Activated gamma-delta T cell treated with anti-CD3 and anti-CD28 coated beads, Interleukin-2, amount 50 U/mL, for 16 hours (primary cell): ENCODE results near the gene SRPK3.
A peak's percentile ranks its signal among the peaks of the same experiment; 100 is the strongest.

Source experiments
- DNase-seq: peaks from one replicate; pipeline ENCODE4 v3.0.0-alpha.2; 2020; ENCODE audit warnings: low read depth

The SRPK3 gene

DNA sequence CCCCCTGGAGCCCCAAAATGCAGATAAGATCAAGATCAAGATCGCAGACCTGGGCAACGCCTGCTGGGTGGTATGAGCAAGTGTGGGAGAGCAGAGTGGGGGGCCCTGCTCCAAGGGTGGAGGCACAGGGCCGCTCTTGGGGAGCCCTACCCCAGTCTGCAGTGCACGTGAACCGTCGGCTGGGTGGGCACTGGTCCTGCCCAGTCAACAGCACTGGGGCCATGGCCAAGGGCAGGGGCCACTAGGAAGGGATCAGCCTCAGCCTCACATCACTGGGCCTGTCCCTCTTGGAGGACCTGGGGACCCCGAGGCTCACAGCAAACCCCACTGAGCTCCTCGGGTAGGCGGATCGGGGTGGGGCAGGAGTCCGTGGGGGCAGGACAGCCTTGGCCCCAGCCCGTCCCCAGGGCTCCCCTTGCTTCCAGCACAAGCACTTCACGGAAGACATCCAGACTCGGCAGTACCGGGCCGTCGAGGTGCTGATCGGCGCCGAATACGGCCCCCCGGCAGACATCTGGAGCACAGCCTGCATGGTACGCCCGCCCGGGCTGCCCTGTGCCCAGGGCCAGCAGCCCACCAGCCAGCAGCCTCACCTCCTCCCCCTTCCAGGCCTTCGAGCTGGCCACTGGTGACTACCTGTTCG, 3.6 kb downstream of the SRPK3 start:
- no peak for DNase-seq

DNA sequence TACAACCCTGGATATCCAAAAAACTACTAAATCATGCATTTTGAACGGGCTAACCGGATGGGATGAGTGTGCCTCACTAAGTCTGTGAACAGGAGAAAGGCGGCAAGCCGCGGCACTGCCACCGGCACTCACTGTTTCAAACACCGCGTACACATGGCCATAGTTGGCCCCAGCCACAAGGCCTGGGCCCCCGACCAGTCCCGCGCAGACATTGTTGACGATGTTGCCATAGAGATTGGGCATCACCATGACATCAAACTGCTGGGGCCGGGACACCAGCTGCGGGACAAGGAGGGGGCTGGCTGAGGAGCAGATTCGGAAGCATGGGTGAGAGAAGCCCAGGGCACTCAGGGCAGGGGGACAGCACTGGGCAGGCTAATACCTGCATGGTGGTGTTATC, 5.8 kb downstream of the SRPK3 start:
- DNase-seq: no peak

DNA sequence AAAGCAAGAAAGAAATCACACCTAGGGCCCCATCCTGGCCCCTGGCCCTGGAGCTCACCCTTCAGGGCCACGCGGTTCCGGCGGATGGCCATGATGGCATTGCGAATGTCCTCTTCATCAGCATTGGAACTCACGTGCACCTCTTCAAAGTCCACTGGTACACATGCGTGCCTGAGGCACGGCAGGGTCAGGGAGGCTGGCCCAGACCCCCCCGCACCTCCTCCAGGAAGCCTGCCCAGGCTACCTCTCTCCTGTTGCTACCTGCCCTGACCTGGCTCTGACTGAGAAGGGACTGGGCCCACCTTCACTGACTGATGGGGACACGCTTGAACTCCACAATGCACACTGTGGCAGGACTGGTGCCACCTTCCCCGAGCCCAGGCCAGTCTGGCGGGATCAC, 8.8 kb downstream of the SRPK3 start:
- DNase-seq: no peak

DNA sequence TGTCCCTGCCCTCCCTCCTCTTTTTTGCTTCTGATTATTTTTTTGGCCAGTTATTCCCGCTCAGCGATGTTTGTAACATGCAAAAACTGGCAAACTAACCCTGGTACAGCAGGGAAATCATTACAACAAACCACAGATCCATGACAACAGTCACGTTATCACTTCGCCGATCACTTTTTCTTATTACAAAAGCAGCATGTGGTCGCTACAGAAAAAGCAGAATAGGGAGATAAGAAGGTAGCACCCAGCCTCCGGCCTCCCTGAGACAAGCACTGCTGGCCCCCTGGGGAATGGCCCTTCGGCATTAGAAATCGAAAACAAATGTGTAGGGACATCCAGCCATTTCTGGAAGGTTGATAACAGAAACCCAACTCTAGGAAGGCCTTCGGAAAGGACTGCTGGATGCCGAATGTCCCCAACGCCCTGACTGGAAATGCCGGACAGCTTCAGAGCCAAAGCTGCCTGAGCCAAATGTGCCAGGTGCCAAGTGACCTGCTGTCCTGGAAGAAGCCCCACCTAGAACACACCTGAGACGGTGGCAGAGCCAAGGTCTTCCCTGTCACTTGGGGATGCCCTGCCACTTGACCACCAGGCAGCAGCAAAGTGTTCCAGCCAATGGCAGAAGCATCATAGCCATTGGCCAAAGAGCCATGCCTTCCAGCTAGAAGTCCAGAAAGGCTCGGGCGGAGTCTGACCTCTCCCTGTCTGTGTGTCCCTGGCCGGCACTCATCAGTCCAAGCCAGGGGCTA, 10.4 kb downstream of the SRPK3 start:
- no peak for DNase-seq

DNA sequence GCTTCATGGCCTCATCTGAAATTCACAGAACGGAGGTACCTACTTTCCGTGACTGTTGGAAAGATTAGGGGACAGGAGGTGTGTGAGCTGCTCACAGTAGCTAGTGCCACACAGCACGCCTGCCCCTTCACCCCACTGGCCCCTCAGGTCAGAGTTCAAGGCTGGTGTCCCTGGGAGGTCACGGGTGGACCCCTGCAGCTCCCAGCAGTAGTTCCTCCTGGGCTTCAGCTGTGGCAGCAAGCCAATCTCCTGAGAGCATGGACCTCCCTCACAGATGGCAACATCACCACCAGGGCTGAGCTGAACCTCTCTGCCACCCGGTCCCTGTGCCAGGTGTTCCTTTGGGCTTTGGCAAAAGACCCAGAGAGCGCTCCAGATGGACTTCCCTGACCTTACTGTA, 11.5 kb downstream of the SRPK3 start:
- DNase-seq: no peak

DNA sequence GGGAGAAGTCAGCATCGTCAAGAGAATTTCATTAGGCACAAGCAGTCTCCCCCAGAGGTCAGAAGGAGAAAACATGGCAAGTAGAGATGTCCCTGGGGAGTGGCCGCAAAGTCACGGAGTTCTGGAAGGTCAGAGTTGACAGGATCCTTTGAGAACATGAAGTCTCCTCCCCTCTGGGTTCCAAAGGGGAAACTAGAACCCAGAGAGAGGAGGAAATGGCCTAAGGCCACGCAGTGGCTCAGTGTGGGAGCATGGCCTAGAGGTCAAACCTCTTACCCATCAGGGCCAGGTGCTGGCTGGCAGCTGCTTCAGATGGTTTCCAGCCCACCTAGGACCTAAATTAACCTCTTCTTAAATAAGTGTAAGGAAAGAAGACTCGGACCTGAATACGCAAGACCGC, 12.4 kb downstream of the SRPK3 start:
- DNase-seq: no peak

DNA sequence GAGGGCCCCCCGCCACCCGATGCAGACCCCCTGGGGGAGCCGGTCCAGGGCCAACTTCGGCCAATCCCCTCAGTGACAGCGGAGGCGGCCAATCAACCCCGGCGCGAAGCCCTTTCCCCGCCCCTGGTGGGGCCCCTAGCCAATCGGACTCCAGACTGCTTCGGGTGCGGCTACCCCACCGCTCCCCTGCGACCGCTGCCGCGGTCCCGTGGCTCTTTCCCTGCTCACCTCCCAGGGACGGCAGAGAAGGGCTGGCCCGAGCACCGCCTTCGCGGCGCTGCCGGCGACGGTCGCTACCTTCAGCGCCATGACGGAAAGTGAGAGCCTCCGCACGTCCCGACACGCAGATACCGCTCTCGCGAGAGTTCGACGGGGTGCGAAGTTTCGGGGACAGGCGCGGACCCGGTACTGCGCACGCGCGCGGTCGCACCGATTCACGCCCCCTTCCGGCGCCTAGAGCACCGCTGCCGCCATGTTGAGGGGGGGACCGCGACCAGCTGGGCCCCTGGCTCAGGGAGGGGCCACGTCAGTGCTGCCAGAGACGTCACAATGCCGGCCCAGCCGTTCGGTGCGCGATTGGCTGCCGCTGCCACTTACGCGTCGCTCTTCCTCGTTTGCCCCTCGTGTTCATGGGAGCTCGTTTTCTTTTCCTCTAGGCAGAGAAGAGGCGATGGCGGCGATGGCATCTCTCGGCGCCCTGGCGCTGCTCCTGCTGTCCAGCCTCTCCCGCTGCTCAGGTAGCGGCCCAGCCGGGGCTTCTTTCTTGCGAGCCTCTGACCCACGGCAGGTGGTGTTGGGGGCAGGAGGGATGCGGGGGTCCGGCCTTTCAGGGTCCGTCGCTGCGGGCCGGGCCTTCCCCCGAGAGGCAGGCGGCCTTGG, 13.4 kb downstream of the SRPK3 start, which contains the start of the genes IDH3G and SSR4:
TSS of gene IDH3G (minus strand) at position 358 of the 879 bp plus-strand sequence. CDS start at position 309, 49 bp downstream.
TSS of gene SSR4 (plus strand) at position 651 of the 879 bp plus-strand sequence. CDS start at position 671, 20 bp downstream.
- peak; percentile 84 for DNase-seq

DNA sequence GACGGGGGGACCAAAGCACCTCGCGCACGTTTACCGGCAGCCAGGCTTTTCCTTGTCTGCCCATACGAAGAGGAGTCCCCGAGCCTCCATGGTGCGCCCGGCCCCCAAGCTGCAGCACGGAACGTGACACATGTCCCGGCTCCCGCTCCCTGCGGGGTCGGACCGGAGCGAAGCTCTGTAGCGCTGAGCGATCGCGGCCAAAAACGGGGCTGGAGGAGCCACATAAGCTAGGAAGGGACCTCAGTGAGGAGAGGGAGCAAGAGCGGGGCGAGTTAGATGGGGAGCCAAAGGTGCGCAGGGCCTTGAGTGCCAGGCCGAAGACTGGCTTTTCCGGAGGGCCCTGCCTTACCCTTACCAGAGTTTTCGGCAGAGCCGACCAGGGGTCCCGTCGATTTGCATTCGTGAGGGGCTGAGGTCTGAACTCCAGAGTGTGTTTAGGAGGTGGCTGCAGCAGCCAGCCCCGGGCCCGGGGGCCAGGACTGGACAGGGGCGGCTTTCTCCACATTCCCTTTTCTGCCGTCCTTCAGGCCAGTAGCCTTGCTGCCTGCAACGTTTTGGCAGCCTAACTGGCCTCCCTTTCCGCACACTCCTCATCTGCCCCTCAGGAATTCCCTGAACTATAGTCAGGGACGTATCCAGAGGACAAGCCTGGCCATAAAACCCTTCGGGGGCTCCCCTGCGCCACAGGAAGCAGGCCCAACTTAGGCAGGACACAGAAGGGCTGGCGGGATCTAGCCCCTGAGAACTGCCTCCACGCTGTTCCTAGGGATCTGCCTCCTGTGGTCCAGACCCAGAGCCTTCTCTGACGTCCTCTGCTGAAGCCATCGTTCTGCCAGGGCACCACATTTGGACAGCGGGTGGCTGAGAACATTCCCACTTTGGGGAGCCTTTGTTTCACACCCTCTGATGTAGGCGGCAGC, 14.3 kb downstream of the SRPK3 start:
- no peak for DNase-seq

DNA sequence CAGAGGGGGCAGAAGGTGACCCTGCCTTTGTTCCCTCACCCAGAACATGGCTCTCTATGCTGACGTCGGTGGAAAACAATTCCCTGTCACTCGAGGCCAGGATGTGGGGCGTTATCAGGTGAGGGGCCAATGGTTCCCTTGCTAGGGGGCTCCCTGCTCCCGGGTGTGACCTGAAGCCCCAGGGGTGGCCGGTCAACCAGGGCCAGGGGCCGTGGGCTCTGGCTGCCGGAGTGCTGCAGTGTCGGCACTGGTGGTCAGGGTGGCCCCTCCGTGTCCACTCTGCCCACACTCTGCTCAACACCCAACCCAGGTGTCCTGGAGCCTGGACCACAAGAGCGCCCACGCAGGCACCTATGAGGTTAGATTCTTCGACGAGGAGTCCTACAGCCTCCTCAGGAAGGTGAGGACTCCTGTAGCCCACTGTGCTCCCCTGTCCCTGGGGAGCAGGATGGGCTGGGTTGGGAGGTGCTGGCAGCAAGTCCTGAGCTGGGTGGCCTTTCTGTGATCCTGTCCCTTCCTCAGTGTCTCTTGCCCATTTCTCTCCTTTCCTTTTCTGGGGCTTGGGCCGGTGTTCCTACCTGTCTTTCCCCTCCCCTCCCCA, 16.7 kb downstream of the SRPK3 start:
- DNase-seq: no peak

DNA sequence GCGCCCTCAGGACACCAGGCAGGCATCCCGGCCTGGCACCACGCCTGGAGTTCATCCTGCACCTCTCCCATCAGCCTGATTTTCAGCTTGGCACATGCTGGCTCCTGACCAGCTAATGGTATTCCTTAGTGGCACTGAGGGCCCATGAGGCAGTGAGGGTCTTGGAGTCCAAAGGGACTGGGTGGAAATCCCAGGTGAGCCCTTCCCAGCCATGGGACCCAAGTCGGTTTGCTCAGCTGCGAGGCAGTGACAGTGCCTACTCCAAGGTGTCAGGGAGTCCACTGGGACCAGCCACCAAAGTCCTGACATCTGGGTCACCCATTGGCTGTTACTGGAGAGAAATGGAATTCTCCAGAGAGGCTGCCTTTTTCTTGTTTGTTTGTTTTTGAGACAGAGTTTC, 18.5 kb downstream of the SRPK3 start:
- no peak for DNase-seq

DNA sequence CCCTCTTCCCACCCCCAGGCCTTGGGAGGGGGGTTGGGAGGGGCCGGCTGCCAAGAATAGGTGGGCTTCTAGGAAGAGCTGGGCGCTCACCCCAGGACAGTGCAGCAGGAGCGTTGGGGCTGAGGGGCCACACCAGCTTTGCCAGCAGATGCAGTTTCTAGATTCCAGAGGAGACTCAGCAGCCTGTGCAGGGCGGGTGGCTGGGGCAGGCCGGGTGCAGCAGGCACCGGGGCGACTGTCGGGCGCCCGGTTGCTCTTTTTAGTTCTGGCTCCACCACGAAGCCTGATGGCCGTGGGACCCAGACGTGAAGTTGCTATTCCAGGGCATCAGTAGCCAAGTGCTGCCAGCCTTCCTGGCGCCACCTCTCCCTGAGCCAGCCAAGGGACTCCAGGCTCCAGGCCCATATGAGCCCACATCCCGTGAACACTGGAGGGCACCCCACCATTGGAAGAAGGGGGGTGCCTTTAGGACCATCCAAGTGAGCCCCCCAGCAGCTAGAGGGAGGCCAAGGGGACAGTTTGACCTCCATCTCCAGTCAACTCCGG, 19.4 kb downstream of the SRPK3 start:
- no peak for DNase-seq

DNA sequence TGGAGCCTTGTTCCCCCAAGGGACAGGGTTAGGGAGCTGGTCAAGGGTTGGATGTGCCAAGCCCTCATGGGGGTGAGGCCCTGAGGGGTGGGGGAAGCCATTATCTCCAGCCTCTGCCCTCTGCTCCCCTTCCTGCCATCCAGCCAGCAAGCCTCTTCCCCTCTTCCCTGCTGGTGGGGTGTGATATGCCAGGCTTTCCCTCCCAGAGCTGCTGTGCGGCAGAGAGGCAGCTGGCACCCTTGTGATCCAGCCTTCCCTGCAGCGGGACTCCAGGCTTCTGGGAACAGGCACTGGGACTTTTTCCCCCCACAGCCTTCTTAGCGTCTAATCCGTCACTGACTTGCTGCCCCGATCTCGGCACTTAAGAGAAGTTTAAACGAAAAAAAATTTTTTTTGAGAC, 19.9 kb downstream of the SRPK3 start:
- no peak for DNase-seq

DNA sequence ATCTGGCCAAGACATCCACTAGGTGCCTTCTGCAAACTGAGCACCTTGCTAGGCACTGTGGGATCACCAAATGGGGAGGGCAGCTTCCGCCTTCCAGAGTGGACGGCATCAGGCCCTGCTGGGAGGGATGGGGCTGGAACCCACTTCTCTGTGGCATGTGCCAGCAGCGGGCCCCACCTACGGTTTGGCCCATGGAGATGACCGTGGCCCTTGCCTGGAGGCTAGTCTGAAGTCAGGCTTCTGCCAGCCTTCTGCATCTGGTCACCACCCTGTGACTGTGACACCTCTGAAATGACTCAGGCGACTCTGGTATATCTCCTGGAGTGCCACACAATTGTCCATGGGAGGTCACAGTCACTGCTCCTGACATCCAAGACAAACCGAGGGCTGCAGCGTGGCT, 20.8 kb downstream of the SRPK3 start:
- DNase-seq: no peak

DNA sequence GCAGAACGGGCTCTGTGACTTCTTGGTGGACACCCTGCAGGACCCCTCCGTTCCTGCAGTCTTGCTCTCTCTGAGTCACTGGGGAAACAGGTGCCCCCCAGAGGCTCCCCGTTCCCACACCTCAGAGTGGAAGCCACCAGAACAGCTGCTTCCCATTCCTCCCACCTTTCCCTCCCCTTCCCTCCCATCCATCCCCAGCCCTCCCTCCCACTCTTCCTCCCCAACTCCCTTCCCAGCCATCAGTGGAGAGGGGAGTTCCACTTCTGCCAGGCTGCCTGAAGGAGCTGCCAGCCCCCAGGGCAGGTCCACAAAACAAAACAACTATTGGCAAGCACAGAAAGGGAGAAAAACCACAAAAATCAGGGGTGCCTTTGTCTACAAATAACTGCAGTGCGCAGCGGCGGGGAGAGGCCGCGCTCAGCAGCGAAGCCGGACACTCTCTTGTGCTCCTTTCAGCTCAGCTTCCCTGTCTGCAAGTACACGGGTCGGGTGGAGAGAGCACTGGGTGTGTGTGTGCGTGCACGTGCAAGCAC, 21.7 kb downstream of the SRPK3 start:
- DNase-seq: no peak

DNA sequence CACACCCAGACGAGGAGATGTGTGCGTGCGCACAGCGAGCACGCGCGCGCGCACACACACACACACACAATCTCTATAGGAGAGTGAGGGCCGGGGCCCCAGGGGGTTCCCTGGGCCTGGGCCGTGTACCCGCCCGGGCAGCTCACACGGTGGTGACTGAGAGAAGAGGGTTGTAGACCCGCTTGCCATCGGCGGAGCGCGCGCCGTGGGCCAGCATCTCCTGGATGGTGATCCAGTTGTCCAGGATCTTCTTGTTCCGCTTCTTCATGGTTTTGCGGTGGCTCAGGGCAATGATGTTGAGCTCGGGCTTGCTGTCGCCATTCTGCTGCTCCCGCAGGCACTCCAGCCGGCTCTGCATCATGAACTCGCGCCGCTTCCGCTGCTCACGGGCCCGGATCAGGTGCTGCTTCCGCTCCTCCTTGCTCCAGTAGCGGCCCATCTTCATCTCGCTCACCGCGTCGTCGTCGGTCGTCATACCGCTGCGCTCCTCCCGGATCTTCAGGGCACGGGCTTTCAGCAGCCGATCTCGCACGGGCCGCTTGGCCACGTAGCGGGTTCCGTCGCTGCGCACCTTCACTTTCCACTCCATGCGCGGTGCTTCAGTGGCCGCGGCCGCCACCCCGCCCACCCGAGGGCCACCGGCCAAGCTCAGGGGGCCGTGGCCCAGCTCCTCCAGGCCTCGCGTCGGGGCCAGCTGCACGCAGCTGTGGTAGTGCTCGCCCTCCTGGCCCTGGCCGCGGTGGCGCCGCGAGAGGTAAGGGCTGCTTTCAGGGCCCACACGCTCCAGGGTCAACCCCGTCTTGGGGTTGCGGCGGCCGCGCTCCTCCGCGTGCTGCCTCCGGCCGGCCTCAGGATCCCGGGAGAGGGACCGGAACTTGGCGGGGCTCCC, 22.6 kb downstream of the SRPK3 start:
- DNase-seq: no peak

DNA sequence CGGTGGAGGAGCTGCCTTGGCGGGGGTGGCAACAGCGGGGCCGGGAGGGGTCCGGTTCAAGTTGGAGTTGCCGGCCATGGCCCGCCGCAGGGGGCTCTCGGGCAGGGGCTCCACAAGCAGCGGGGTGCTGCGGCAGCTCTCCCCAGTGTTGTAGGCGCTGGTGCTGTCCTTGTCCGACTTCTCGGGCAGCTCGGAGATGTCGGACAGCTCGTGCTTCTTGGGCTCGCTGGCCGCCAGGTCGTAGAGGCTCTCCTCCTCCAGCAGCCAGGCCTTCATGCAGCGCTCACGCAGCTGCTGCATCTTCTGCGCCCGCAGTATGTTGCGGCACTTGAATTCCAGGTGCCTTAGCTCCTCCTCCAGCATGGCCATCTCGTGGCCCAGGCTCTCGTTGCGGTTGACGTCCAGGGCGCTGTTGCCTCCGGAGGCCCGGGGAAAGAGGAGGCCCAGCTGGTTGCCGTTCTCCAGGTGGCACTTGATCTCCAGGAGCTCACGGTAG, 23.3 kb downstream of the SRPK3 start:
- no peak for DNase-seq

DNA sequence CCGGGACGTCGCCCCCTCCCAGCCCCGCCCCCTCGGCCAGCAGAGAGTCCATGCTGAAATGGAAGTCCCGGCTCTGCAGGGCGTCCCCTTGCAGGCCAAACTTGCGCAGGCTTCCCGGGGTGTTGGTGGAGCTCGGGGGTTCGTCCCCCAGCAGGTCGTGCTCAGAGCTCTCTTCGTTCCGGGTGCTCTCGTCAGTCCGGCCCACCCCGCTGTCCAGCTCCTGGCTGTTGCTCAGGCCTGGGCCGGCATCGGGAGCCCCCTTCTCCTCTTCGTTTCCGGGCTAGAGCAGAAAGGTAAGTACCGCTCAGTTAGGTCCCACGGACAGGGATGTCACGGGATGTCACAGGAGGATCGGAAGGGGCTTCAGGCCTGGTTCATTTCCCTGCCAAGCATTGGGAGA, 23.8 kb downstream of the SRPK3 start:
- DNase-seq: no peak

DNA sequence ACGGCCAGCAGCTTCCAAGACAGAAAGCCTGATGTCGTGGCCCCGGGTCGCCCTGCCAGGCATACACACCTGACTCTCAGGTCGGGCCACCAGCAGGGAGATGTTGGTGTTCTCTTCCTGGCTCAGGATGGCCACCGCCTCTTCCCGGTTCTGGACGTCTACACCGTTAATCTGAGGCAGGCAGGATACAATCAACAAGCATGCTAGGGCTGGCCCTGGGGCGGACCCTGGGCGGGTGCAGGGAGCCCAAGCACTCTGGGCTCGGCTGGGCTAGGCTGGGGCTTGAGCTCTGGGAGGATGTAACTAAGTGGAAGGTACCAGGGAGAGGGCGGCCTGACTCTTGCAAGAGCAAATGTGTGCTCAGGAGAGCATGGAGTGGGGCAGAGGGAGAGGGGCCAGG, 24.6 kb downstream of the SRPK3 start:
- DNase-seq: no peak

DNA sequence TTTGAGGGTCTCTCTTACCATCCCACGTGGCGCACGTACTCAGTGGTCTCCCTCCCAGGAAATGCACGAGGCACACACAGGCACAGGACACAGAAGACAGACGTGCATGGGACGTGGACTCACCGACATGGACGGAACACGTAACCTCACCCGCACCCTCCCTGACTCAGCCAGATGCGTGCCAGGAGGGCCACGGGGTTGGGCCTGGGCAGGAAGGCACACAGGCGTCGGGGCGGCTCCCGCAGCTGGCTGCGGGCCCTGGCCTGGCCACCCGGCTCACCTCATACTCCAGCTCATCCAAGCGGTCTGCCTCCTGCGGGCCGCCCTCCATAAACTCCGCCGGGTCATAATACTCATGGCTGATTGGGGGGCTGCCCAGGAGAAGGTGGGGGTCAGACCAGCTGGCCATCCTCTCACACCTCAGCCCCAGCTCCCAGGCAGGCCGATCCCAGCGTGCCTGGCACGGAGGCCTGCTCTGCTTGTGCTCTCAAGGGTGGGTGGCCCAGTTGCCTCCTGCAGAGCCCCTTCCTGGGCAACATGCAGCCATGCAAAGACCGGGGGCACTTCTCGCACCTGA, 26.2 kb downstream of the SRPK3 start:
- DNase-seq: no peak
